ENCODE results near the gene RPP38. TPM values are rescaled to one million over a fixed set of nuclear protein-coding genes. Genes with fewer than 3 reads are reported as not detected.

Gene RPP38
- total RNA-seq, 1 experiment from 2014 or later, result 23.3 TPM

GRCh38 chr10:15068802-15069201, 28.4 kb upstream of the RPP38 start:
- DNase-seq (ENCODE audit: low read depth, low spot score) (no peak), ATAC-seq (no peak)
- Histone ChIP-seq H3K9me2 (ENCODE audit: insufficient read depth) (no peaks in the 10 kb centered on the region), H2AFZ (ENCODE audit: low read depth, low read length, poor library complexity, severe bottlenecking) (no peak overlapping the region), H4K20me1 (ENCODE audit: insufficient read depth) (no peaks in the 10 kb centered on the region), H3K4me1 (ENCODE audit: control insufficient read depth in 1 of 2, insufficient read depth in 2 of 2, low read length in 2 of 2) (no peaks in the 10 kb centered on the region), H3K36me3 (ENCODE audit: control insufficient read depth in 1 of 2, insufficient read depth in 2 of 2, low read length in 2 of 2) (no peaks in the 10 kb centered on the region), H3K79me2 (ENCODE audit: insufficient read depth, low read length) (no peaks in the 10 kb centered on the region), H3K4me2 (ENCODE audit: low read length) (no peak overlapping the region), H3K27ac (ENCODE audit: low read depth, low read length) (no peak overlapping the region), H3K9me3 (ENCODE audit: control insufficient read depth in 1 of 2, insufficient read depth in 1 of 2, low read depth in 1 of 2, low read length in 2 of 2) (no peaks in the 10 kb centered on the region), H3K9ac (ENCODE audit: low read length) (no peak overlapping the region), H3K4me3 (replicated peaks in 1 of 2; ENCODE audit: low read depth in 1 of 2, low read length in 2 of 2) (no peak overlapping the region), H3K27me3 (ENCODE audit: insufficient read depth, low read length) (no peaks in the 10 kb centered on the region)
- no TSS peak for BruUV-seq (replicated peaks)
- POLR2A ChIA-PET, result no interaction called here
- intact Hi-C loops (cut with micrococcal nuclease), result no loop called here
- RAD21 ChIA-PET (ENCODE audit: low non-redundant PET in 1 of 2, low total read pairs in 2 of 2, uncharacterized antibody in 2 of 2, unreplicated experiment in 2 of 2), result no interaction called here
- CTCF ChIA-PET, result no interaction called here
- TF ChIP-seq SP1 (IDR thresholded peaks at IDR 0.05; ENCODE audit: low read depth), result no peak
- TF ChIP-seq POLR2A (IDR thresholded peaks at IDR 0.05; ENCODE audit: borderline replicate concordance, extremely low read depth, insufficient read depth, insufficient read length), result no peak
- TF ChIP-seq JUND (IDR thresholded peaks at IDR 0.05), result no peak
- TF ChIP-seq POLR2AphosphoS5 (IDR thresholded peaks at IDR 0.05; ENCODE audit: low read depth, low read length), result no peak
- no peak for TF ChIP-seq ATF3 (IDR thresholded peaks at IDR 0.05)

GRCh38 chr10:15069230-15069629, 27.9 kb upstream of the RPP38 start:
- Histone ChIP-seq H3K4me1 (ENCODE audit: control insufficient read depth in 1 of 2, insufficient read depth in 2 of 2, low read length in 2 of 2) (no peaks in the 10 kb centered on the region), H3K4me3 (replicated peaks in 1 of 2; ENCODE audit: low read depth in 1 of 2, low read length in 2 of 2) (no peak overlapping the region), H3K4me2 (ENCODE audit: low read length) (no peak overlapping the region), H3K9me3 (ENCODE audit: control insufficient read depth in 1 of 2, insufficient read depth in 1 of 2, low read depth in 1 of 2, low read length in 2 of 2) (no peaks in the 10 kb centered on the region), H4K20me1 (ENCODE audit: insufficient read depth) (no peaks in the 10 kb centered on the region), H3K27ac (ENCODE audit: low read depth, low read length) (no peak overlapping the region), H3K79me2 (ENCODE audit: insufficient read depth, low read length) (no peaks in the 10 kb centered on the region), H2AFZ (ENCODE audit: low read depth, low read length, poor library complexity, severe bottlenecking) (no peak overlapping the region), H3K27me3 (ENCODE audit: insufficient read depth, low read length) (no peaks in the 10 kb centered on the region), H3K9ac (ENCODE audit: low read length) (no peak overlapping the region), H3K36me3 (ENCODE audit: control insufficient read depth in 1 of 2, insufficient read depth in 2 of 2, low read length in 2 of 2) (no peaks in the 10 kb centered on the region), H3K9me2 (ENCODE audit: insufficient read depth) (no peaks in the 10 kb centered on the region)
- DNase-seq (ENCODE audit: low read depth, low spot score) (no peak), ATAC-seq (peak; percentile 66)
- intact Hi-C loops (cut with micrococcal nuclease), result no loop called here
- TF ChIP-seq CTCF (IDR thresholded peaks at IDR 0.05 in 2 of 3, conservative IDR thresholded peaks at IDR 0.05 in 1 of 3; ENCODE audit: borderline replicate concordance in 1 of 3, insufficient read depth in 1 of 3, low read depth in 2 of 3, low read length in 2 of 3) (peak in 2 of 3 experiments; percentile 7; a peak in 2 of 6 replicates), RAD21 (IDR thresholded peaks at IDR 0.05; ENCODE audit: low read depth) (peak; percentile 30), EGR1 (IDR thresholded peaks at IDR 0.05; ENCODE audit: low read depth) (no peak)
- POLR2A ChIA-PET, result no interaction called here
- CTCF ChIA-PET, result no interaction called here
- no TSS peak for BruUV-seq (replicated peaks)
- RAD21 ChIA-PET (ENCODE audit: low non-redundant PET in 1 of 2, low total read pairs in 2 of 2, uncharacterized antibody in 2 of 2, unreplicated experiment in 2 of 2), result no interaction called here
